Fibroblast of skin of abdomen (primary cell): ENCODE data around the gene EML6.

Source experiments
- DNase-seq: peaks from one replicate; pipeline ENCODE4 v3.0.0-alpha.2; 2013

The EML6 gene

DNA sequence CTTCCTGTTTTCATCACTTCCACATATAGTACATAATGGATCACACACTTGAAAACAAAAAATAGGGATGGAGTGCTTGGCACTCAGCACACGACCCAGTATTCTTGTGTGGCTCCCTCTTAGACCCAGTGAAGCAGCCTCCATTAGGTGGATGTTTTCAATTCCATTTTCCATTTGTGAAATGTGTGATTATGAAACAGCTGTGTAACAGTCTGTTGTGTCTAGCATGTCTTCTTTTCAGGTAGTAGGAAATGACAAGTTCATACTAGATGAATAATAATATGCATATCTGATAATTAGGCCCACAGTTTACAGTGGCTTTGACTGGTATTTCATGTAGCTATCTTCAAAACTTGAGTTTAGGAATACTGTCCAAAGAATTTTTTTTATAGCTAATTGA is 35.5 kb downstream of the EML6 start:
- DNase-seq: no peak

DNA sequence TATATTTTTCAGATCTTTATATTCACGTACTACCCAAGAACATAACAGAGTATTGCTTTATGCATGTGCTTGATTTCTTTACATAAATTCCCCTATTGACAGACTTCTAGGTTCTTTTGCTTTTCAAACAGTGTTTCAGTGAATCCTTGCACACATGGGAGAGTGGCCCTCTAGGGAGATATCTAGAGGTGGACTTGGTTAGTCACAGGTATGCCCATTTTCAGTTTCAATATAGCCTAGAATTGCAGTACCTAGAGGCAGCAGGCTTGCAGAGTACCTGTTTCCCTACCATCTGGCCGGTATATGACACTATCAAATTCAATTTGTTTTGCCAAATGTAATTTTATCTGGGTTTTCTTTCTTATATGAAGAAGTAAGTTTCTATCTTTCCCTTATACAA is 36.8 kb downstream of the EML6 start:
- DNase-seq: no peak

DNA sequence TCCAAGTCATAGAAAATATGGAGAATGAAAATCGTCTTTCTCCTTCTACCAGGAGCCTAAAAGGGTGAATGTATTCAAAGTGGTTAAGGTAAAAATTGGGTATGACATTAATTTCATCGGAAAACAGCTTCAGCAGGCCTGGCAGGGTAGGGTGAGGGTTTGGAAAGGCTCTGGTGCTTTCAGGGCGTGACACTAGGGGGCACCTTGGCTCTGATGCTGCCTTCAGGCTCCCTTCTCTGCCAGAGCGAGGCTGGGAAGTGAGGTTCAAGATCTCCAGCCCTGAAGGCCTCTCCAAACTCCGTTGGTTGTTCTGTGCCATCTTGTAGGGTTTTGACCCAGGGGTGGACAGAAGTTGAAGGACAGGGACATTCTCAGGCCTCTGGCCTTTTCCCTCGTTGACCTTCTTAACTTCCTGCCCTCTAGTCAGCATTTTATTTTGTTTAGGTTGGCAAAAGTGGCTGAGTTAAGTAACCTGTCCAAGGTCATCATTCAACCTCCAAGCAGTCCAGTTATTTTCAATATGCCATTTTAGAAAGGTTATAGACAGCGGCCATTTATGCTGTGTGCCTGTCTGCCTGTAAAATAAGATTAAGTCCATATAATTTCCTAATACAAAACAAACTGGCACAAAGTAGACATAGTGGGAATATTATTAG is 40.3 kb downstream of the EML6 start:
- DNase-seq: no peak

DNA sequence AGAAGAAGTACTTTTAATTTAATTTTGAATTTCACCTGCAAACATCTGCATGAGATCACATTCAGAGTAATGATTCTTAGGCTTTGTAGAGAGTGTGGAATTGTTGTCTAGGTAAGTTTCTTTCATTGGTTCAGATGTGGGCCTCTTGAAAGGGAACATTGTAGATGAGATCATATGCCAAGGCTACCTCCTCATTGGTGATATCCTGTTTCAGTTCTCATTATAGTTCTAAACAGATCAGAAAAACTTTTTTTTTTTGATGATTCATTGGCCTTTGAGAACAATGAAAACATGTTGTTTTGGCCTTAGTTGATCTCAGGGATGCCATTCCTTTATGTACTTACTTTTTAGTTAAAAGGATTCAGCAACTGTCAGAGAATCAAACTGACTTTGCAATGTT is 44.5 kb downstream of the EML6 start:
- DNase-seq: peak; percentile 18

DNA sequence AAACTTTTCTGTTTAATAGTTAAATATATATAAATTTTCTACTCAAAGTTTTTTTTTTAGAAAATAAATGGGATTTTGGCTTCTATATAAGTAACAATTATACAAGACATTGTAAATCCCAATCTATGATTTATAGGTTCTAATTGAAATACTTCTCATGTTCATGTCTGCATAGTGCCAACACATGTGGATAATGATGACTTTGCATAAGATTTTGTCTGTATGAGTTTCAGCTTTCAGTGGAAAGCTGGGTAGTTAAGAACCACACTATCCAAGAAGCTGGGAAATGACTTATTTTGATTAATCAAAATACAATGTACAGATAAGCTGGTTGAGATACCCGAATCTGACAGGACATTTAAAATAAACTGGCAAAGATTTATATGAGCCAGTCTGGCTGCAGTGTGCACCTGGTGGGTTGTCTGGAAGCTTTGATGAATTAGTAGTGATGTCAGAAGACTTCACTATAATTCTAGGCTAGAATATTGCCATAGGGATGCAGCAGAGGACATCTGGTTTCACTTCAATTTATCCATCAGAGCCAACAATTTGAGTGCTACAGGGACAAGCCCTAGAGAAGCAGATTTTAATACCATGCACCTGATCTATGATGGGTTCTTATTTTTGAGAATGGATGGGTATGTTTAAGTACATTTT is 45.4 kb downstream of the EML6 start:
- DNase-seq: peak; percentile 35

DNA sequence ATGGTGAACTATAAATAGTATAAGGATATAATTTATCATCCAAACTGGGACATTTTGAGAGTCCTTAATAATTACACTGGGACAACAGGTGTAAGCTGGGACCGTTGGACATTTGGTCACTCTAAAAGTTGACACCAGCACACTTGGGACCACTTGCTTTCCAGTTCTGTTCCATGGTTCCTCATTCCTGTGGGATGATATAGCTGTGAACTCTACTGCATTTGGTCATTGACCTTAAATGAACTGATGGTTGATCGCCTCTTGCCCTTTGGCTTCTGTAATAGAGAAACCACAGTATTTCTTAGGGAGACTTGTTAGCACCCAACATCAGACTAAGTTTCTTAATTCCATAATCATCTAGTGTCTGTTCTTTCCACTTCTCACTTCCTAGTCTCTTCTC is 46.7 kb downstream of the EML6 start:
- no peak for DNase-seq

DNA sequence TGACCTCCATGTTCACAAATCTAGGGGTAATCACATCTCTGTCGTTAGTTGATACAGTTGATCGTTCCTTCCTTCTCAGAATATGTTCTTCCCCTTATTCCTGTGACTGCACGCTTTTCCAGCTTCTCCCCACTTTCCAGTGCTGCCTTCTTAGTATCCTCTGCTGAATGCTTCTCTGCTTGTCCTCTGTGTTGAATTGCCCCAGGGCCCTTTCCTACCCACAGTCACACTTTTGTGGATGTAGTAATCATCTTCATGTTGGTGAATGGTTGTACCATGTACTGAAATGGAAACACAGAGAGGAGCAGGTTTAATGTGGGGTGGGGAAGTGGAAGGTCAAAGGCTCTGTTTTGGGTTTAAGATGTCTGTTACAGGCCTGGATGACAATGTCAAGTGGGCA is 47.2 kb downstream of the EML6 start:
- DNase-seq: no peak

DNA sequence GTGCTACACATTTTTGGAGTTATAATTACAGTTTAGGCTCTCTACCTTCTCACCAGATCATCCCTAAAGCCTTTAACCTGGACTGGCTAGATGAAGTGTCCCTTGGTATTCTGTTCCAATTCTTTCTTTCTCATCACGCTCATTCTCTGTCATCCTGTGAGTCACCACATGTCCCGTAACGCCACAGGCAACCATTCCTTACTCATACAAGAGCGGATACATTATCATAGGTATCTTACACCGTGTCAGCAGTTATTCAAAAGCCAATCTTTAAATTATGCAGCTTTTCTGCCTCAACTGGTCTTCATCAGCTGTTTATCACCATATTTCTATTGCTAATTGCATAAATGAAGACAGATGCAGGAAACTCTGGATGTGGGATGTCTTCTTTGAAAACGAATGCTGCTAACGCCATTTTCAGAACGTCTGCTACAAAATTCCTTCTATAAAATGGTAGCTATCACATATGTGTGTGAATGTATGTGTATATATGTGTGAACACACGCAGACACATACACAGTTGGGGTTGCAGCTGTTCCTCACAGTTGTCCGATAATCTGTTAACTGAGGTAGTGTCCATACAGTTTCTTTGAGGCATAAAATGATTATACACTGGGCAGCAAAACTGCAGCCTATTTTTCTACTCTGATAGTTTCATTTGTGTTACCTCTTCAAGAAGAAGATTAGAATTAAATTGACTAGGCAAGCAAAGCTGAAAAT is 47.9 kb downstream of the EML6 start:
- peak; percentile 41 for DNase-seq

DNA sequence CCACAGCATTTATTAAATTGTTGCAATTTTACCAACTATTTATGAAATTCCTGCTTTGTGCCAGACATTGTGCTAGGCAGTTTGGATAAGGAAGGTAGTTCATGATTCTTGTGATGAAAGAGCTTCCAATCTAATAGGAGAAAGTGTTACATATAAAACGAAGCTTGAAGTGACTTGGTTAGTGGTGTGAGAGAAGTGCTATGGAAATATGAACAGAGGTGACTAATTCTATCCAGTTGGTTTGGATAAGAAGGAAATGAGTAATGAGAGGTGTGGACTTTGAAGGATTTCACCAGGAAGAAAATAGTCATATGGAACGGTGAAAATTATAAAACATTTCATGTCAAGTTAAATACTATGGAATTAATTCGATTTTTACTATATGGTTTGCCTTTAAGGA is 48.6 kb downstream of the EML6 start:
- peak; percentile 65 for DNase-seq

DNA sequence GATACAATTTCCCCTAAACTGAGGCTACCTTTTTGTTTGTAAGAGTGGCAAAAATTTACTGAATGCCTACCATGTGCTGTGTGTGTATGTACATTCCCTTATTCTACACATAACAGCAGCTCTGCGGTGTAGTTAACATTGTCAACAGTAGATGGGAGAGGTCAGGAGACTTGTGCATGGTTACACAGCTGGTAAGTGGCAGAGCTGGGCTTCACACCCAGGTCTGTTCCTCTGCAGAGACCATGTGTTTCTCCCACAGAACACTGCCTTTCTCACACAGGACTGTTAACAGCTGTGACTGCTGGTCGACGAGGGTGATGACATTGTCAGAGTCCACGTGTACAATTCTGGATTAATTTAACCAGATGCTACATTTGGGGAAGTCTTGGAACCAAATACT is 49.1 kb downstream of the EML6 start:
- peak; percentile 40 for DNase-seq

DNA sequence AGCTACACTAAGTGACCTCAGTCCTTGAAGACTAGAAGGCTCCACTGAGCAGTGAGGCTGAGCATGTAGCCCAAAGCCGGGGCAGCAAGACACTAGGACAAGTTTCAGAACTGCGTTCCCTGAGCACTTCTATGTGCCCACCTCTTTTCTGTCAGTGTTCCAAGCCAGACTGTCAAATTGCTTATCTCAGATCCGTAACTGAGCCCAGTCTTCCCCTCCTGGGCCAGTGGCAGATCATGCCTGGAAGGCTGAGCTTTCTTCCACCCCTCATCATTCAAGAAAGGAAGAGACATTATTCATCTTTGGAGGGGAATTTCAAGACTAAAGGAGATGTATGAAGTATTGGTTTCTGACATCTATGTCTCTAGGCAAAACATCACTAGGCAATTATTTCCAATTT is 49.8 kb downstream of the EML6 start:
- DNase-seq: no peak

DNA sequence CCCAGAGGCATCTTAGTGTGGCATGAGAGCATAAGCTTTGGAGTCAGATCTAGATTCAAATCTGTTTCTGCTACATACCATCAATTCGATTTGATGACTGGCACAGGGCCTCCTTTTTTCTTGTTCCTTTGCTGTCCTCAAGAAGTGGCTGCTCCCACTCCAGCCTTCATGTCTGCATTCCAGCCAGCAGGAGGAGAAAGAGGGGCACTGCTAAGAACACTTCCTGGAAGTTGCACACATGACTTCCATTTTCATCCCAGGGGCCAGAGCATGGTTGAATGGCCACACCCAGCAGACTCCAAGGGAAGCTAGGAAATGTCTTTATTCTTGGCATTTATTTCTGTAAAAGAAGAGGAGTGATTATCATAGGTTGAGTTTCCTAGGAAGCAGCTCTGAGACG is 50.4 kb downstream of the EML6 start:
- no peak for DNase-seq

DNA sequence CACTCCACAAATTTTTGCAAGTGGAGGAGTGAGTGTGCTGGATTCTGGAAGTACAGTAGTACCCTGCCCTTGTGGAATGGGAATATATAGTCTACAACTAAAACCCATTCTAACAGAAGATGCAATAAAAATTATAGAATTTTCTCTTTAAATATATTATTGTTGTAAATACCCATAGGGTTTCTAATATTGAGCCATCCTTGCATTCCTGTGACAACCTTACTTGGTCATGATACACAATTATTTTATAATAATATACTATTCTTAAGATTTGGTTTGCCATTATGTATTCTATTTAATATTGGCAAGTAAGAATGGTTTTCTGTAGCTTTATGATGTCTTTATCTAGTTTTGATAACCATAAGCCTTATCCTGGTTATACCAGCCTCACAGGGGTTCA is 52.2 kb downstream of the EML6 start:
- DNase-seq: no peak

DNA sequence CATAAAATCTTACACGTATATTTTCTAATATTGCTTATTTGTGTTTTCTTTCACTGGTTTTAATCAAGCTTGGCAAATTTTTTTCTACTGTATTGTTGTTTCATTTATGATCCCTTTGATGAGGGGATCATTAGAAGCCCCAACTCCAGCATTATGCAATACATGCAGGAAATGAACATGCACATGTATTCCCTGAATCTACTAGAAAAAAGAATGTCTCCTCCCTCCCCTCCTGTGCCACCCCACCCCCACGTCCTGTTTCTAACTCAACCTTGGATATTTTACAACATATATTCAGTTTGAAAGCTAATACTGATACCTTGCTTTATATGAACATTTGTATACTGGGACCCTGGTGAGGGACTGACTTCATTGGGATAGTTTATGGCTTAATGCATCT is 53.0 kb downstream of the EML6 start:
- DNase-seq: no peak

DNA sequence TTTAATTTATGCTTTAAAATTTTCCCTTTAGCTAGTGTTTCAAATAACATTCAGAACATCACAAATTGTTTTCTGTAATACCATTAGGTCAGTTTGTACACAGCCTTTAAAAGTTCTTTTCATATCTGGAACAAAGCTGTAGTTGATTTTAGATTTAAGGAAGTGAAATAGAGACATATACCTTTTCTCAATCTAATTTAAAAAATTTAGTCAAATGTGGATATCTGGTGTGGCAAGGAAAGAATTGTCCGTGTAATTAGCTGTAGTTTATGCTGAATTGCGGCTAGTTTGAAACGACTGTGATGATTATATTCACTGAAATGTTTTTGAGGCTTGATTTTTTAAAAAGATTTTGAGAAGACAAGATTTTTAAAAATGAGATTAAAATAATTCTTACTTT is 59.9 kb downstream of the EML6 start:
- DNase-seq: no peak

DNA sequence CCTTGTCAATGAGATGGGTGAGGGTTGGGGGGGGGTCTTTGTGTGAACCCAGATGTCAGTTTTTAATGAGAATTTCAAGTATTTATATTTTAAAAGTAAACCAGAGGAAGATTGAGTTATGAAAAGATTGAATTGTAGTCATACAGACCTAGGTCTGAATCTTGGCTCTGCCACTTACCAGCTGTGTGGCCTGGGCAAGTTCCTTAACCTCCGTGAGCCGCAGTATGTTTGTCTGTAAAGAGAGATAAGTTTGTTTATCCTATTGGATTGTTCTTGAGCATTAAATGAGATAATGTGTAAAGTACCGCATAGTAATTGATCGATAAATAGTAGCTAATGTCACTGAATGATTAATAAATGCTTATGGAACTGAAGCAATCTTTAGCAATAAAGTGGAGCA is 63.8 kb downstream of the EML6 start:
- DNase-seq: no peak

DNA sequence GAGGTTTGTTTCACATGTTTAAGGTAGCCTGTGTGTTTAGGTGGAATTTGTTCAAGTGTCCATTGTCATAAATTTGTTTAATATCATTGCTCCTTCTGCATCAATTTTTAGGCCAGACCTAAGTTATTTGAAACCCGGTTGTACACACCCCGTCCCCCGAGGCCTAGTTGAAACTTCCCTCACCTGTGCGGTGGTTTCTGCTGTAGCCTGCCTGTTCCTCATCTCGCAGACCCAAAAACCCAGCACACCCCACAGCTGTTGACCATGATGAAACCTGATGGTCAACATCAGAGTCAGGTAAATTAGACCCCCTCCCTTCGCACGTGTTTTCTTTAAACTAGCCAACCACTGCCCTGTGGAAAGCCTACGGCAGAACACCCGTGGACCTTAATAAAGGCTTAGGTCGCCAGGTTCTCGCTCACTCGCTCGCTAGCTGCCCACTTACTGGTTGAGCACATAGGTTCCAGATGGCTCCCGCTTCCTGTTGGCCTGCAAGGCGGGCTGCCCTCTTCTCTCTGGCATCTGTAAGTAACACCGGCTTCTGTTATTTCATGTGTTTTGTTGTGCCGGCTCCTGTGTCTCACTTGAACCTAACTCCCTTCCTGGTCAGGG is 64.4 kb downstream of the EML6 start:
- DNase-seq: no peak

DNA sequence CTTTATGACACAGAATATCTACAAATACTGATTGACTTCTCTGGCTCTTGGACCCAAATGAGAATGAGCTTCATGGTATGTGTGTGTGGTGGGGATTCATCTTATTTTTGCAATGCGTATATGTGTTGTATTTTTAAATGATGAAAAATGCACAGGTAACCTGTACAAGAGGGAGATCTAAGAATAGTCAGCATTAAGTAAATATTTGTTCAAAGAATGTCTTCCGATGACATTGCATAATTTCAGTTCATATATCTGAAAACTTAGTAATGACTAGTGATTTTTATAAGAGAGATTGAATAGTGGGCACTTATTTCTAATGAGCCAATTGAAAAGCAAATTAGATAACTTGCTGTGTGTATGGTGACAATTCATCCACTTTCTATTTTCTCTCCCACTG is 66.4 kb downstream of the EML6 start:
- DNase-seq: no peak

DNA sequence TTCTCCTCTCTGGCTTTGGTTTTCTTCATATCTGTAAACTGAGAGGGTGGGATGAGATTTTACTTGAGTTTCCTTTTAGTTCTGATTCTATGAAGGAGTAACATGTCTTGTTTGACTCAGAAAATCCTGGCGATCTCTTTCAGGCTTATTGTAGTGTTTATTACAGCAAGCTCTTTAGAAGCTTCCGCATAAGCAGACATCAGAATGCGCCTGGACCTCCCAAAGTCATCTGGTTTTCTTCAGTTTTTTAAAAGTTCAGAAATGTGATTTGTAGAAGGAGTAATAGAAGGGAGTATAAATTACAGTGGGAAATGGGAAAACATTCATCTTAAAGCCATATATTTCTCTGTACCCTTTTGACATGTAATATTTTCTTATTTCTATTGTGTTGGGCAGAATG is 68.4 kb downstream of the EML6 start:
- DNase-seq: no peak

DNA sequence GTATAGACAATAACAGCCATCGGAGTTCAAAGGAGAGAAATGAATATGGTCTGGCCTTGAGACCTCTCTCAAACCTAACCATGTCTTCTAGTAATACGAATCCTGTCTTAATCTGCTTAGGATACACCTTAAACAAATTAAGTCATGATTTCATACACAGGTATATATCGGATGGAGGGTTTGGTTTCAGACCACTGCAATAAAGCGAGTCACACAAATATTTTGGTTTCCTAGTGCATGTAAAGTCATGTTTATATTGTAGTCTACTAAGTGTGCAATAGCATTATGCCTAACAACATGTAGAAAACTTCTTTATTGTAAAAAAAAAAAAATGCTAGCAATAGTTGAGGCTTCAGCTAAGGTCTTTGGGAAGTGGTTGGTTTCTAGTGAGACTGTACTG is 73.8 kb downstream of the EML6 start:
- no peak for DNase-seq

DNA sequence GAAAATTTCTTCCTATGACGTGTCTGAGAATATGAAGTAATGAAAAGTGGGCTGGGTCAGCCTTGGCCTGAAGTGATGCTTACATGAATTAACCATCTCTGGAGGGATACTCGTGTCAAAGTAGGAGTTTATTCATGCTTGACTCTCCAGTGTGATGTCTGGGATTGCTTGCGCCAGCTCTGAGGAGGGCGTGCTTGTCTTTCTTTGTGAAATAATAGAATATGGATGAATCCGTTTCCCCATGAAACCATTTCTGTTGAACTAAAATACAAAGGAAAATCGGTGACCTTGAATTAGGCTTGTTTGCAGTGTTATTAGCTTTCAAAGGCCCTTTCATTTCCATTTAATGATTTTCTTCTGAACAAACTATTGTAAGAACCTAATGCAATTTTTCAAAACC is 77.9 kb downstream of the EML6 start:
- DNase-seq: no peak

DNA sequence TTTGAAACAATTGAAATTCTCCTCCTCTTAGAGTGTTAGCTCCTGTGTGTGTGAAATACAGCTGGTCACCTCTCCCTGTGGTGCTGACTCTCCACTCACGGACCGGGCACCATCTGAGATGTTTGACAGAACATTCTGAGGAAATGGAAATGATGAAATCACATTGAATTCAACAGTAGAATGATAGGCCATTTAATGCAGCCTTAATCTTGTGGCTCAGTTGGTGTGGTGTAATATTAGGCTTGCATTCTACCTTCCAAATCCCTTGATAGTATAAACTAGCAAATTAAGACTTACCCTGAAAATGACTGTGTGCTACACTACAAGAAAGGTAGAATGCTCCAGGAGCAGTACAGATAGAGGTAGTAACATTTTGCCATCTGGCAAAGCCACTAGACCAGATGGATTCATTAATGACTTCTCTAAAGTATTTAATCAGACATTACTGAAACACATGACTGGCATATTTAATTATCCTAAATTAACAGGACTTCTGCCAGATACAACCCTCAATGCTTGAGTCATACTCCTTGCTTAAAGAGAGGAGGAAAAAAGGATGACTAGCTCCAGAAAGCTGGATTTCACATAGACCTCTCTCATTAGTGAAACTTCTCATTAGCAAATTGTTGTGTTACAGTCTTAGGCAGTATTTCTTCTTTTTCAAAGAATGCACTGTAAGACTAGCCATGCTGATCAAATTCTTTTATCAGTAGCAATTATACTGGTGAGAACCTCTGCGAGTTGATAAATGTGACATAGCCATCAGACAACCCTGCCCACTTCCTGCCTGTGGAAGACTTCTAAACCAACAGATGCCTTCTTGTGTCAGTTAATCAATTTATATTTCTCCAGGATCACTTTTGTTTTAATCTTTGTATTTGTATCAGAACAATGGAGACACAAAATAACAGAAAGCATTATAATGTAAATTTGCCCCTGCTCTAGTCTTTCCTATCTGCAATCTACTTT is 80.6 kb downstream of the EML6 start:
- peak; percentile 47 for DNase-seq

DNA sequence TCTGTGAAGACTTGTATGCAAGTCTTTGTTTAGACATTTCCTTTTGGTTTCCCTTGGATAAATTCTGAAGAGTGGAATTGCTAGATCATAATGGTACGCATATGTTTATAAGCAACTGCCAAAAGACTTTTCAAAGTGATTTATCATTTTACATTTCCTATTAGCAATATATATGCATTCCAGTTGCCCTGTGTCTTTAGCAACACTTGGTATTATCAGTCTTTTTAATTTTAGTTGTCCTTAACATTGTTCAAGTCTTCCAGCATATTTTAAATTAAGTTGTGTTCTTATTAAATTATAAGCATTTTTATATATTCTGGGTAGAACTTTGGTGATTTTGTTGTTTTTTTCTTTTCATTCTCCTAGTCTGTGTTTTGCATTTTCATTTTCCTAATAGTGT is 81.8 kb downstream of the EML6 start:
- no peak for DNase-seq
